K562 (cell line): ENCODE measurements around the gene DAZAP1. TPM values are rescaled to one million over a fixed set of nuclear protein-coding genes. Genes with fewer than 3 reads are reported as not detected.

Experiments used
- GATA2 ChIP-seq: sonication (generic); formaldehyde crosslinking; IDR thresholded peaks from 2 replicates; pipeline ENCODE4 v1.4.0; 2020; ENCODE audit warnings: mild to moderate bottlenecking, missing genetic modification reagents
- GATAD2B ChIP-seq: fragments of 450-650 bp; IDR thresholded peaks from 2 replicates; pipeline ENCODE4 v1.6.1; 2017; ENCODE audit warnings: mild to moderate bottlenecking, borderline replicate concordance
- ILK ChIP-seq: fragments of 450-650 bp; IDR thresholded peaks from 2 replicates; pipeline ENCODE4 v1.6.1; 2016; ENCODE audit warnings: missing genetic modification characterization, low read depth, mild to moderate bottlenecking, missing compliant biosample characterization, moderate library complexity, borderline replicate concordance
- JUNB ChIP-seq: fragments of 450-650 bp; formaldehyde crosslinking; conservative IDR thresholded peaks from 2 replicates; pipeline ENCODE4 v1.4.0; 2020; ENCODE audit warnings: mild to moderate bottlenecking
- NELFE ChIP-seq: IDR thresholded peaks from 2 replicates; pipeline ENCODE4 v1.6.1; 2011; ENCODE audit warnings: mild to moderate bottlenecking; ENCODE audit not compliant: insufficient read depth, insufficient read length
- POLR2H ChIP-seq: IDR thresholded peaks from 2 replicates; pipeline ENCODE4 v1.6.1; 2016; ENCODE audit warnings: missing genetic modification characterization, low read depth, mild to moderate bottlenecking, control low read depth, missing compliant biosample characterization, moderate library complexity
- PTRF ChIP-seq: fragments of 450-650 bp; IDR thresholded peaks from 2 replicates; pipeline ENCODE4 v1.6.1; 2016; ENCODE audit warnings: mild to moderate bottlenecking, missing genetic modification characterization, missing compliant biosample characterization
- RB1 ChIP-seq: fragments of 450-650 bp; IDR thresholded peaks from 2 replicates; pipeline ENCODE4 v1.6.1; 2017; ENCODE audit warnings: low read depth, mild to moderate bottlenecking
- THRAP3 ChIP-seq: fragments of 450-650 bp; IDR thresholded peaks from 2 replicates; pipeline ENCODE4 v1.6.1; 2016; ENCODE audit warnings: mild to moderate bottlenecking, inconsistent platforms, borderline replicate concordance
- UBTF ChIP-seq, 2 experiments: IDR thresholded peaks; 2 replicates each; pipeline ENCODE4 v1.6.1; 2012; ENCODE audit warnings: improper control_type of control experiment in 2 of 2, low read depth in 2 of 2, low read length in 2 of 2, borderline replicate concordance in 1 of 2
- ZBTB7A ChIP-seq: IDR thresholded peaks from 2 replicates; pipeline ENCODE4 v1.6.1; 2011; ENCODE audit warnings: low read depth, mild to moderate bottlenecking, low read length, moderate library complexity, borderline replicate concordance; ENCODE audit not compliant: control insufficient read depth
- ZFP30 ChIP-seq: fragments of 250-450 bp; sonication (Bioruptor Pico); IDR thresholded peaks from 2 replicates; pipeline ENCODE4 v1.8.0; 2022; ENCODE audit warnings: moderate library complexity, mild to moderate bottlenecking, inconsistent platforms, borderline replicate concordance
- ZNF253 ChIP-seq: fragments of 250-450 bp; sonication (Bioruptor Pico); conservative IDR thresholded peaks from 2 replicates; pipeline ENCODE4 v1.6.1; 2021; ENCODE audit warnings: mild to moderate bottlenecking
- ZNF561 ChIP-seq: fragments of 450-650 bp; formaldehyde crosslinking; conservative IDR thresholded peaks from 2 replicates; pipeline ENCODE4 v1.4.0; 2020; ENCODE audit warnings: mild to moderate bottlenecking, moderate library complexity
- polyA plus RNA-seq, 8 experiments: library from polyadenylated mRNA; depleted of rRNA in 4 of 8; stranded (reverse) in 5 of 8; unstranded in 3 of 8; fragments of >200 nt; fragmentation: Nextera tagmentation in 2 of 8; fragmentation: Illumina TruSeq in 1 of 8; extraction: Ambion mirVana in 2 of 8; extraction: Trizol in 1 of 8; gene quantifications; 2 replicates each; pipeline versions ENCODE4 v1.2.1 to v1.2.3, GENCODE V29; 2011 to 2014; ENCODE audit warnings: inconsistent platforms in 1 of 8, missing spikeins in 1 of 8
- total RNA-seq, 7 experiments: library from RNA; depleted of rRNA in 6 of 7; stranded (reverse); fragments of >200 nt in 6 of 7; fragmentation: Illumina TruSeq in 2 of 7; extraction: Trizol in 2 of 7; gene quantifications; 2 replicates each; pipeline versions ENCODE4 v1.2.1 to v1.2.3, GENCODE V29; 2011 to 2021; ENCODE audit warnings: low replicate concordance in 1 of 7
- TF ChIP-seq, protein P1 (sequence below): sonication (generic); formaldehyde crosslinking; IDR thresholded peaks from 2 replicates; pipeline ENCODE4 v1.8.1; 2022; ENCODE audit warnings: missing genetic modification reagents
- TF ChIP-seq, protein P2 (sequence below): fragments of 450-650 bp; IDR thresholded peaks from 2 replicates; pipeline ENCODE4 v1.6.1; 2017; ENCODE audit warnings: antibody characterized with exemption
- TF ChIP-seq, protein P3 (sequence below): IDR thresholded peaks from 2 replicates; pipeline ENCODE4 v1.6.1; 2011; ENCODE audit not compliant: insufficient read length; ENCODE audit errors: extremely low read depth

Gene DAZAP1
- total and polyA plus RNA-seq, 9 of the 15 experiments (the other 6 are each of a cell fraction or from before 2014, with no cell fraction given): 10.8 to 289 (median 142) TPM

- TF ChIP-seq, protein P1, sequence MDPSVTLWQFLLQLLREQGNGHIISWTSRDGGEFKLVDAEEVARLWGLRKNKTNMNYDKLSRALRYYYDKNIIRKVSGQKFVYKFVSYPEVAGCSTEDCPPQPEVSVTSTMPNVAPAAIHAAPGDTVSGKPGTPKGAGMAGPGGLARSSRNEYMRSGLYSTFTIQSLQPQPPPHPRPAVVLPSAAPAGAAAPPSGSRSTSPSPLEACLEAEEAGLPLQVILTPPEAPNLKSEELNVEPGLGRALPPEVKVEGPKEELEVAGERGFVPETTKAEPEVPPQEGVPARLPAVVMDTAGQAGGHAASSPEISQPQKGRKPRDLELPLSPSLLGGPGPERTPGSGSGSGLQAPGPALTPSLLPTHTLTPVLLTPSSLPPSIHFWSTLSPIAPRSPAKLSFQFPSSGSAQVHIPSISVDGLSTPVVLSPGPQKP: no peak
- TF ChIP-seq JUNB (no peak), PTRF (tag) (no peak), ZBTB7A (no peak), ZNF561 (CRISPR knock-in tag) (no peak), POLR2H (tag) (peak; percentile 88), ILK (tag) (no peak), GATA2 (CRISPR knock-in tag) (no peak), ZNF253 (CRISPR knock-in tag) (no peak), RB1 (peak; percentile 55; the same call in 1 of the 2 replicates), GATAD2B (no peak), UBTF (IDR thresholded peaks at IDR 0.05; ENCODE audit: borderline replicate concordance in 1 of 2, low read depth in 2 of 2, low read length in 2 of 2) (no peak; a peak in 1 of 4 replicates), ZFP30 (CRISPR knock-in tag) (no peak), THRAP3 (no peak), NELFE (no peak)
- TF ChIP-seq, protein P2, sequence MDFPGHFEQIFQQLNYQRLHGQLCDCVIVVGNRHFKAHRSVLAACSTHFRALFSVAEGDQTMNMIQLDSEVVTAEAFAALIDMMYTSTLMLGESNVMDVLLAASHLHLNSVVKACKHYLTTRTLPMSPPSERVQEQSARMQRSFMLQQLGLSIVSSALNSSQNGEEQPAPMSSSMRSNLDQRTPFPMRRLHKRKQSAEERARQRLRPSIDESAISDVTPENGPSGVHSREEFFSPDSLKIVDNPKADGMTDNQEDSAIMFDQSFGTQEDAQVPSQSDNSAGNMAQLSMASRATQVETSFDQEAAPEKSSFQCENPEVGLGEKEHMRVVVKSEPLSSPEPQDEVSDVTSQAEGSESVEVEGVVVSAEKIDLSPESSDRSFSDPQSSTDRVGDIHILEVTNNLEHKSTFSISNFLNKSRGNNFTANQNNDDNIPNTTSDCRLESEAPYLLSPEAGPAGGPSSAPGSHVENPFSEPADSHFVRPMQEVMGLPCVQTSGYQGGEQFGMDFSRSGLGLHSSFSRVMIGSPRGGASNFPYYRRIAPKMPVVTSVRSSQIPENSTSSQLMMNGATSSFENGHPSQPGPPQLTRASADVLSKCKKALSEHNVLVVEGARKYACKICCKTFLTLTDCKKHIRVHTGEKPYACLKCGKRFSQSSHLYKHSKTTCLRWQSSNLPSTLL: no peak
- TF ChIP-seq, protein P3, sequence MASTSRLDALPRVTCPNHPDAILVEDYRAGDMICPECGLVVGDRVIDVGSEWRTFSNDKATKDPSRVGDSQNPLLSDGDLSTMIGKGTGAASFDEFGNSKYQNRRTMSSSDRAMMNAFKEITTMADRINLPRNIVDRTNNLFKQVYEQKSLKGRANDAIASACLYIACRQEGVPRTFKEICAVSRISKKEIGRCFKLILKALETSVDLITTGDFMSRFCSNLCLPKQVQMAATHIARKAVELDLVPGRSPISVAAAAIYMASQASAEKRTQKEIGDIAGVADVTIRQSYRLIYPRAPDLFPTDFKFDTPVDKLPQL: no peak
Measured at GRCh38 chr19:1478934-1479707, 71.7 kb downstream of the DAZAP1 start, which contains the start of gene C19orf25 (continued).
